ENCODE data around the gene TRAF3. TPM values are rescaled to one million over a fixed set of nuclear protein-coding genes. Genes with fewer than 3 reads are reported as not detected.
"Not testable (repeated sequence)": the region's sequence is repeated elsewhere in the genome, so short reads cannot be mapped to it uniquely, and the experiment has no call there.

The TRAF3 gene
- total RNA-seq, 4 donors from 2014 or later = 15.9 to 24.9 (median 18.6) TPM

DNA sequence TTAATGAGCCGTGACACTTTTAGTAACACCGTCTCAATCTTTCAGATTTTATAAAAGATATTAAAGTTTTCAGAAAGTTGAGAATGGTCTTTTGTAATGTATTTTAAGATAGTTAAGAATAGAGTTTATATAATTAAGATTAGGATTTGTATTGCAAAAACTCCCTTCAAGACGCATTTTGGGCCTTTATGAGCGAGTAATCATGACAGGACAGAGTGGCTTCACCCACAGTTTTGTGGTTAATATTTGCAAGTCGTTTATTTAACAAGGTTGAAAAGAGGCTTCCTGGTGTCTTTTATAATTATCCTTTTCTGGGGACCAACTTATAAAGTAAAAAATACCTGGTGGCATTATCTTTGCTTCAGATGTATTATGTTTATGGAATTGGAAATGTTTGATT, 44.0 kb downstream of the TRAF3 start:
- Histone ChIP-seq H3K36me3 (no peaks in the 10 kb centered on the region), H3K27ac (no peak overlapping the region), H3K4me1 (peaks cover 0 to 28% of the 10 kb centered on the region in 2 donors), H3K9me3 (no peaks in the 10 kb centered on the region), H3K27me3 (no peaks in the 10 kb centered on the region), H3K4me3 (replicated peaks in 1 of 3) (no peak overlapping the region)
- no peak for TF ChIP-seq POLR2A (IDR thresholded peaks at IDR 0.05)
- TF ChIP-seq, protein P1, sequence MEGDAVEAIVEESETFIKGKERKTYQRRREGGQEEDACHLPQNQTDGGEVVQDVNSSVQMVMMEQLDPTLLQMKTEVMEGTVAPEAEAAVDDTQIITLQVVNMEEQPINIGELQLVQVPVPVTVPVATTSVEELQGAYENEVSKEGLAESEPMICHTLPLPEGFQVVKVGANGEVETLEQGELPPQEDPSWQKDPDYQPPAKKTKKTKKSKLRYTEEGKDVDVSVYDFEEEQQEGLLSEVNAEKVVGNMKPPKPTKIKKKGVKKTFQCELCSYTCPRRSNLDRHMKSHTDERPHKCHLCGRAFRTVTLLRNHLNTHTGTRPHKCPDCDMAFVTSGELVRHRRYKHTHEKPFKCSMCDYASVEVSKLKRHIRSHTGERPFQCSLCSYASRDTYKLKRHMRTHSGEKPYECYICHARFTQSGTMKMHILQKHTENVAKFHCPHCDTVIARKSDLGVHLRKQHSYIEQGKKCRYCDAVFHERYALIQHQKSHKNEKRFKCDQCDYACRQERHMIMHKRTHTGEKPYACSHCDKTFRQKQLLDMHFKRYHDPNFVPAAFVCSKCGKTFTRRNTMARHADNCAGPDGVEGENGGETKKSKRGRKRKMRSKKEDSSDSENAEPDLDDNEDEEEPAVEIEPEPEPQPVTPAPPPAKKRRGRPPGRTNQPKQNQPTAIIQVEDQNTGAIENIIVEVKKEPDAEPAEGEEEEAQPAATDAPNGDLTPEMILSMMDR (IDR thresholded peaks at IDR 0.05) = no peak
- intact Hi-C loops (cut with DNase I) = no loop called here
- DNase-seq = no peak
- 76 to 91% methylated on average over 5 of the region's 5 CpGs for WGBS, 2 donors

DNA sequence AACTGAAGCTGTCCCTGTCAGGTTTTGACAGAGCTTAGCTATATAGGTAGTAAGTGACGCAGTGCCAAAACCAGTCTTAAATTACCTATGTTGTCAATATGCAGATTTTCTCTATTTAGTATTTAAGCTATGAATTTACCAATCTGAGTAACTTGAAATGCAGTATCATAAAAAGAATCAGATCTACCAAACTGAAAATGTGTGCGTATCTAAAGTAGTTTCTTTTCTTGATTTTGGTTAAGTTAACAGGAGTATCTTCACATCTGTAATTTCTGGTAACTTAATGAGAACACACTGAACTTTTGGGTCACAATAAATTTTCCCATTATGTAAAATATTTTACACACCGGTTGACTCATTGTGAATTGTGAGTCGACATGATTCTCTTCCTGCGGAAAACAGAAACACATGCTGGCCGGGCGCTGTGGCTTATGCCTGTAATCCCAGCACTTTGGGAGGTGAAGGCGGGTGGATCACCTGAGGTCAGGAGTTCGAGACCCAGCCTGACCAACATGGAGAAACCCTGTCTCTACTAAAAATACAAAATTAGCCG, 45.1 kb downstream of the TRAF3 start:
- Histone ChIP-seq H3K4me1 (peaks cover 0 to 22% of the 10 kb centered on the region in 2 donors), H3K9me3 (no peaks in the 10 kb centered on the region), H3K4me3 (replicated peaks in 1 of 3) (no peak overlapping the region), H3K27ac (no peak overlapping the region), H3K36me3 (no peaks in the 10 kb centered on the region), H3K27me3 (no peaks in the 10 kb centered on the region)
- no peak for TF ChIP-seq POLR2A (IDR thresholded peaks at IDR 0.05)
- TF ChIP-seq, protein P1 (IDR thresholded peaks at IDR 0.05) = no peak
- WGBS, 2 donors = 96% methylated on average over 10 of the region's 10 CpGs
- no peak for DNase-seq
- intact Hi-C loops (cut with DNase I) = no loop called here

DNA sequence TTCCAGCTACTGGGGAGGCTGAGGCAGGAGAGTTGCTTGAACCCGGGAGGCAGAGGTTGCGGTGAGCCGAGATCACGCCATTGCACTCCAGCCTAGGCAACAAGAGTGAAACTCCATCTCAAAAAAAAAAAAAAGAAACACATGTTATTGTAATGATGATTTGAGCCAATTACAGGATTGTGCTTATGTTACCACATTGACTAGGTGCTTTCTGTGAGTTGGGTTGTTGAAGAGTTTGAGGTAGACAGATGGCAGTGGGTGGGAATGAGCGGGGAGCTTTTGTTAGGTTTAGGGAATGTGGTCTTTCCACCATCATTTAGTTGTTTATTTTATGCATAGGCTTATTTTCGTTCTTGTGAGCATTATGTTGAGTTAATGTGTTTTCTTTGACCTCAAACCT, 45.6 kb downstream of the TRAF3 start:
- H3K36me3 ChIP-seq; intact Hi-C loops (cut with DNase I); DNase-seq; H3K9me3 ChIP-seq; H3K27me3 ChIP-seq; H3K27ac ChIP-seq; H3K4me3 ChIP-seq (replicated peaks in 1 of 3): not testable (repeated sequence)
- peaks cover 0 to 17% of the 10 kb centered on the region in 2 donors for H3K4me1 ChIP-seq
- 93 to 97% methylated on average over 6 of the region's 6 CpGs for WGBS, 2 donors

DNA sequence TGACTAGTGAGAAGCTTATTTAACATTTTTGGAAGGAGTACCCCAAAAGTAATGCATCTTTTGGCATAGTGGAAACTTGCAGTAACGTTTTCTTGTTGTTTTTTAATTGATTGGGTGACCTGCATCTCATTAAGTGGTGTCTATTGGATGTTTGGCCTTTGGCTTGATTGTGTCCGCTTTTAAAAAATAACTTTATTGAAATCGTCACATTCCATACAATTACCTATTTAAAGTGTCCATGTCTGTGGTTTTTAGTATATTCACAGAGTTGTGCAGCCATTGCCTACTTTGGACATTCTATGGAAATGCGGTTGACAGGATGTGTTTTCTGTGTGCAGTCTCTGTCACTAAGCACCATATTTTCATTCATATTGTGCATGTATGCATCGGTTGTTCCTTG, 46.3 kb downstream of the TRAF3 start:
- WGBS, 2 donors = 94 to 96% methylated on average over 5 of the region's 5 CpGs
- no peak overlapping the region for H3K4me3 ChIP-seq (replicated peaks in 1 of 3)
- no peaks in the 10 kb centered on the region for H3K36me3 ChIP-seq
- no peaks in the 10 kb centered on the region for H3K9me3 ChIP-seq
- H3K27ac ChIP-seq = no peak overlapping the region
- TF ChIP-seq, protein P1 (IDR thresholded peaks at IDR 0.05) = no peak
- TF ChIP-seq POLR2A (IDR thresholded peaks at IDR 0.05) = no peak
- intact Hi-C loops (cut with DNase I) = no loop called here
- DNase-seq = no peak
- no peaks in the 10 kb centered on the region for H3K27me3 ChIP-seq
- H3K4me1 ChIP-seq = peaks cover 4 to 11% of the 10 kb centered on the region in 2 donors

DNA sequence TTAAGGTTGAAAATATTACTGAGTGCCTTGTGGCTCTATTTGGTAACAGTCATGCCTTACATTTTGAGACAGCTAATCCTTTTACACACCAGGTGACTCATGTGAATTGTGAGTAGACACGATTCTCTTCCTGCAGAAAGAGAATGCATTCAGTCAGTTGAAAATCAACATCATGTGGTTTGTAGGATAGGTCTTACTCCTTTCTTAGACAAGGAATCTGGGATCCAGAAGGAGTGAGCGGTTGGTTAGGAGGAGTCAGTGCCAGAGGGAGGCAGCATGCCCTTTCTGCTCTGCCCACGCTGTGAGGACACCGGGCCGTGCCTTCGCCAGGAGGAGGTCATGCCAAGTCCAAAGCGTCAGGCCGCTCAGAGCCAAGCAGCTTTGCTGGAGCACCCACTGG, 47.6 kb downstream of the TRAF3 start:
- Histone ChIP-seq H3K4me3 (replicated peaks in 1 of 3) (no peak overlapping the region), H3K36me3 (no peaks in the 10 kb centered on the region), H3K4me1 (peaks cover 4 to 11% of the 10 kb centered on the region in 2 donors), H3K9me3 (no peaks in the 10 kb centered on the region), H3K27ac (no peak overlapping the region), H3K27me3 (no peaks in the 10 kb centered on the region)
- peak; percentile 39 to 55 for DNase-seq
- intact Hi-C loops (cut with DNase I) = no loop called here
- 85 to 88% methylated on average over 5 to 8 of the region's 8 CpGs for WGBS, 2 donors
- TF ChIP-seq POLR2A (IDR thresholded peaks at IDR 0.05) = no peak
- TF ChIP-seq, protein P1 (IDR thresholded peaks at IDR 0.05) = peak in 1 of 6 experiments; percentile 19

Measured in thyroid gland (tissue), 4 donors.